GM23338 (cell line): ENCODE measurements around the gene ZNF804A. TPM values are rescaled to one million over a fixed set of nuclear protein-coding genes. Genes with fewer than 3 reads are reported as not detected.

Source experiments
- ATAC-seq: fragments of 200-7000 bp; cut with Tn5 transposase; 3 replicates; pipeline ENCODE4 v1.9.1; 2020
- DNase-seq: peaks from one replicate; pipeline ENCODE4 v3.0.0-alpha.2; 2015; ENCODE audit warnings: low spot score
- H2AFZ ChIP-seq: fragments of 200-600 bp; sonication (generic); 2 replicates; pipeline ENCODE4 v1.8.0; 2016; ENCODE audit warnings: antibody characterized with exemption, mild to moderate bottlenecking, moderate library complexity
- H3F3A ChIP-seq: fragments of 200-600 bp; sonication (generic); replicated peaks from 2 replicates; pipeline ENCODE4 v1.8.0; 2017; ENCODE audit warnings: antibody characterized with exemption, mixed run types, low read depth
- H3K27ac ChIP-seq: fragments of 200-600 bp; sonication (generic); 2 replicates; pipeline ENCODE4 v1.6.1; 2016; ENCODE audit warnings: low read depth
- H3K27me3 ChIP-seq: fragments of 200-600 bp; sonication (generic); 2 replicates; pipeline ENCODE4 v1.8.0; 2016; ENCODE audit warnings: mild to moderate bottlenecking, mixed run types, moderate library complexity; ENCODE audit not compliant: insufficient read depth
- H3K36me3 ChIP-seq: fragments of 200-600 bp; sonication (generic); 2 replicates; pipeline ENCODE4 v1.8.0; 2016; ENCODE audit warnings: mild to moderate bottlenecking; ENCODE audit not compliant: insufficient read depth
- H3K4me1 ChIP-seq: fragments of 200-600 bp; sonication (generic); 2 replicates; pipeline ENCODE4 v1.8.0; 2016; ENCODE audit warnings: mild to moderate bottlenecking, moderate library complexity; ENCODE audit not compliant: insufficient read depth
- H3K4me2 ChIP-seq: fragments of 200-600 bp; sonication (generic); 2 replicates; pipeline ENCODE4 v1.7.1; 2017; ENCODE audit warnings: mixed run types
- H3K4me3 ChIP-seq: fragments of 200-600 bp; sonication (generic); 2 replicates; pipeline ENCODE4 v1.6.1; 2016; ENCODE audit warnings: mixed run types
- H3K79me2 ChIP-seq: fragments of 200-600 bp; sonication (generic); replicated peaks from 2 replicates; pipeline ENCODE4 v1.8.0; 2017; ENCODE audit warnings: mild to moderate bottlenecking; ENCODE audit not compliant: insufficient read depth
- H3K9me2 ChIP-seq: fragments of 200-600 bp; sonication (generic); 2 replicates; pipeline ENCODE4 v1.8.0; 2017; ENCODE audit not compliant: insufficient read depth
- H4K20me1 ChIP-seq: fragments of 200-600 bp; sonication (generic); replicated peaks from 2 replicates; pipeline ENCODE4 v1.8.0; 2017; ENCODE audit warnings: mild to moderate bottlenecking; ENCODE audit not compliant: insufficient read depth
- H3K27ac Mint-ChIP-seq: 2 replicates; pipeline ENCODE4 v1.8.0; 2020; ENCODE audit warnings: inconsistent platforms, mild to moderate bottlenecking, moderate library complexity, mixed read lengths
- H3K27me3 Mint-ChIP-seq: 3 replicates; pipeline ENCODE4 v1.8.0; 2022; ENCODE audit warnings: low read depth, mild to moderate bottlenecking, moderate library complexity, mixed read lengths, inconsistent platforms; ENCODE audit not compliant: insufficient read depth, poor library complexity
- H3K36me3 Mint-ChIP-seq: 3 replicates; pipeline ENCODE4 v1.8.0; 2021; ENCODE audit warnings: low read depth, mild to moderate bottlenecking, inconsistent platforms, moderate library complexity, mixed read lengths
- H3K4me1 Mint-ChIP-seq: 3 replicates; pipeline ENCODE4 v1.8.0; 2020; ENCODE audit warnings: mild to moderate bottlenecking, inconsistent platforms, mixed read lengths
- H3K4me3 Mint-ChIP-seq: 3 replicates; pipeline ENCODE4 v1.8.0; 2021; ENCODE audit warnings: moderate library complexity, mild to moderate bottlenecking, inconsistent platforms, mixed read lengths
- H3K9me3 Mint-ChIP-seq: 3 replicates; pipeline ENCODE4 v1.8.0; 2020; ENCODE audit warnings: moderate library complexity, mild to moderate bottlenecking, inconsistent platforms, mixed read lengths
- CREB1 ChIP-seq: fragments of 250-450 bp; sonication (Bioruptor Pico); IDR thresholded peaks from 2 replicates; pipeline ENCODE4 v1.5.0; 2020; ENCODE audit warnings: low read depth, mild to moderate bottlenecking, moderate library complexity
- CTCF ChIP-seq, 2 experiments: fragments of 200-600 bp in 1 of 2; sonication (generic) in 1 of 2; conservative IDR thresholded peaks; 2 replicates each; pipeline versions ENCODE4 v1.5.1 to v1.6.1; 2016 to 2017; ENCODE audit warnings: antibody characterized with exemption in 2 of 2, low read depth in 2 of 2, mild to moderate bottlenecking in 2 of 2, moderate library complexity in 1 of 2
- ETS1 ChIP-seq: IDR thresholded peaks from 2 replicates; pipeline ENCODE4 v1.6.1; 2016; ENCODE audit warnings: antibody characterized with exemption
- EZH2 ChIP-seq: fragments of 200-600 bp; sonication (generic); IDR thresholded peaks from one replicate; pipeline ENCODE4 v1.8.0; 2017; ENCODE audit warnings: antibody characterized with exemption, mild to moderate bottlenecking, low read depth; ENCODE audit not compliant: unreplicated experiment
- EZH2phosphoT487 ChIP-seq: fragments of 200-600 bp; sonication (generic); IDR thresholded peaks from one replicate; pipeline ENCODE4 v1.8.1; 2018; ENCODE audit warnings: antibody characterized with exemption; ENCODE audit not compliant: unreplicated experiment
- JUNB ChIP-seq: IDR thresholded peaks from one replicate; pipeline ENCODE4 v1.6.1; 2016; ENCODE audit warnings: antibody characterized with exemption; ENCODE audit not compliant: unreplicated experiment
- NANOG ChIP-seq: IDR thresholded peaks from 2 replicates; pipeline ENCODE4 v1.6.1; 2016; ENCODE audit warnings: antibody characterized with exemption, borderline replicate concordance
- POLR2AphosphoS5 ChIP-seq: IDR thresholded peaks from 2 replicates; pipeline ENCODE4 v1.6.1; 2016; ENCODE audit warnings: antibody characterized with exemption, low read depth
- REST ChIP-seq: IDR thresholded peaks from one replicate; pipeline ENCODE4 v1.6.1; 2018; ENCODE audit warnings: antibody characterized with exemption; ENCODE audit not compliant: unreplicated experiment
- STAT1 ChIP-seq: IDR thresholded peaks from one replicate; pipeline ENCODE4 v1.6.1; 2016; ENCODE audit warnings: antibody characterized with exemption; ENCODE audit not compliant: unreplicated experiment
- ZNF114 ChIP-seq: fragments of 250-450 bp; sonication (Bioruptor Pico); IDR thresholded peaks from 2 replicates; pipeline ENCODE4 v1.5.0; 2020; ENCODE audit warnings: mild to moderate bottlenecking, moderate library complexity
- ZNF331 ChIP-seq: fragments of 250-450 bp; sonication (Bioruptor Pico); IDR thresholded peaks from 2 replicates; pipeline ENCODE4 v1.5.0; 2020; ENCODE audit warnings: low read depth, mild to moderate bottlenecking, moderate library complexity
- ZNF462 ChIP-seq: fragments of 250-450 bp; sonication (Bioruptor Pico); IDR thresholded peaks from 2 replicates; pipeline ENCODE4 v1.5.0; 2020; ENCODE audit warnings: mild to moderate bottlenecking, moderate library complexity
- polyA plus RNA-seq: library from polyadenylated mRNA; unstranded; fragments of >200 nt; fragmentation: Nextera tagmentation; extraction: Ambion mirVana; gene quantifications from 2 replicates; pipeline ENCODE4 v1.2.1, GENCODE V29; 2016
- total RNA-seq: library from RNA; depleted of rRNA; stranded (reverse); fragments of >200 nt; shearing (Covaris generic); gene quantifications from 2 replicates; pipeline ENCODE4 v1.2.3, GENCODE V29; 2014

The ZNF804A gene
- total and polyA plus RNA-seq, 2 experiments from 2014 or later, result not detected

- Histone ChIP-seq H4K20me1 (no peaks in the 10 kb centered on the region), H3K36me3 (no peaks in the 10 kb centered on the region), H3K4me1 (no peaks in the 10 kb centered on the region), H2AFZ (no peak overlapping the region), H3F3A (no peaks in the 10 kb centered on the region), H3K79me2 (no peaks in the 10 kb centered on the region), H3K9me2 (no peaks in the 10 kb centered on the region), H3K4me3 (no peak overlapping the region), H3K27me3 (no peaks in the 10 kb centered on the region), H3K4me2 (no peak overlapping the region), H3K27ac (no peak overlapping the region)
- H3K27ac Mint-ChIP-seq, result no peak overlapping the region
- DNase-seq (no peak), ATAC-seq (no peak)
- TF ChIP-seq ZNF331 (CRISPR knock-in tag) (no peak), REST (no peak), POLR2AphosphoS5 (no peak), EZH2 (no peak), EZH2phosphoT487 (no peak), JUNB (no peak), ZNF462 (CRISPR knock-in tag) (no peak), ETS1 (no peak), STAT1 (no peak), NANOG (no peak), CTCF (conservative IDR thresholded peaks at IDR 0.05; ENCODE audit: low read depth in 2 of 2) (no peak), ZNF114 (CRISPR knock-in tag) (no peak), CREB1 (no peak)
- H3K4me3 Mint-ChIP-seq, result no peak overlapping the region
- H3K36me3 Mint-ChIP-seq, result peaks cover 4% of the 10 kb centered on the region; the same call in 1 of the 3 replicates
- no peaks in the 10 kb centered on the region for H3K27me3 Mint-ChIP-seq
- peaks cover 11% of the 10 kb centered on the region; the same call in 2 of the 3 replicates for H3K9me3 Mint-ChIP-seq
- H3K4me1 Mint-ChIP-seq, result no peaks in the 10 kb centered on the region
Measured at GRCh38 chr2:184859187-184859586, 260.9 kb downstream of the ZNF804A start.
